Endodermal cell (in vitro differentiated cells): ENCODE measurements around the gene C19orf12. TPM values are rescaled to one million over a fixed set of nuclear protein-coding genes. Genes with fewer than 3 reads are reported as not detected.

ENCODE experiments used
- DNase-seq: peaks from one replicate; pipeline ENCODE4 v3.0.0-alpha.2; 2017
- H3K27ac ChIP-seq: 2 replicates; pipeline ENCODE4 v1.5.1; 2013; ENCODE audit warnings: mild to moderate bottlenecking, low read depth, low read length, moderate library complexity
- H3K27me3 ChIP-seq: 2 replicates; pipeline ENCODE4 v1.6.1; 2013; ENCODE audit warnings: mild to moderate bottlenecking, low read length, moderate library complexity; ENCODE audit not compliant: insufficient read depth, control insufficient read depth, poor library complexity, severe bottlenecking
- H3K36me3 ChIP-seq: 2 replicates; pipeline ENCODE4 v1.7.0; 2013; ENCODE audit warnings: mild to moderate bottlenecking, low read length, moderate library complexity; ENCODE audit not compliant: control insufficient read depth, insufficient read depth
- H3K4me1 ChIP-seq: one replicate; pipeline ENCODE4 v1.7.0; 2013; ENCODE audit warnings: low read length; ENCODE audit not compliant: control insufficient read depth, insufficient read depth
- H3K4me3 ChIP-seq: 2 replicates; pipeline ENCODE4 v1.5.1; 2013; ENCODE audit warnings: mild to moderate bottlenecking, low read length, moderate library complexity
- H3K9ac ChIP-seq: 2 replicates; pipeline ENCODE4 v1.6.1; 2013; ENCODE audit warnings: mild to moderate bottlenecking, low read length, moderate library complexity; ENCODE audit not compliant: poor library complexity, severe bottlenecking; ENCODE audit errors: extremely low read depth
- H3K9me3 ChIP-seq: 2 replicates; pipeline ENCODE4 v1.6.1; 2013; ENCODE audit warnings: mild to moderate bottlenecking, low read length, moderate library complexity; ENCODE audit not compliant: control insufficient read depth
- H3K27ac Mint-ChIP-seq: 2 replicates; pipeline ENCODE4 v1.8.0; 2020; ENCODE audit warnings: mixed read lengths
- H3K27me3 Mint-ChIP-seq: 2 replicates; pipeline ENCODE4 v1.8.0; 2021; ENCODE audit warnings: mild to moderate bottlenecking, mixed read lengths; ENCODE audit not compliant: insufficient read depth
- H3K36me3 Mint-ChIP-seq: 2 replicates; pipeline ENCODE4 v1.8.0; 2020; ENCODE audit warnings: low read depth, mixed read lengths
- H3K4me1 Mint-ChIP-seq: 2 replicates; pipeline ENCODE4 v1.8.0; 2020; ENCODE audit warnings: mixed read lengths
- H3K4me3 Mint-ChIP-seq: 2 replicates; pipeline ENCODE4 v1.8.0; 2020; ENCODE audit warnings: mild to moderate bottlenecking, moderate library complexity, mixed read lengths
- H3K9me3 Mint-ChIP-seq: 2 replicates; pipeline ENCODE4 v1.8.0; 2020; ENCODE audit warnings: mild to moderate bottlenecking, mixed read lengths
- CTCF ChIP-seq: fragments of 200-600 bp; sonication (generic); conservative IDR thresholded peaks from 2 replicates; pipeline ENCODE4 v1.5.0; 2021; ENCODE audit warnings: antibody characterized with exemption, mild to moderate bottlenecking
- WGBS, 2 experiments: methylation state at CpG; one replicate each; pipeline versions ENCODE4 v1.1.5 to v1.1.7; 2013; ENCODE audit warnings: missing lambda C conversion rate in 2 of 2, mixed read lengths in 1 of 2; ENCODE audit not compliant: insufficient coverage in 1 of 2, insufficient read length in 1 of 2; 5-methylcytosine and 5-hydroxymethylcytosine counted together
- total RNA-seq, 2 donors: library from RNA; stranded (reverse); fragmentation: NEBNext Ultra II Directional in 1 of 2; extraction: Animal tissue kit (Norgen Biotek cat#: 25700) in 1 of 2; gene quantifications; 2 replicates in 1 of 2; 3 replicates in 1 of 2; pipeline ENCODE4 v1.2.1, GENCODE V29; 2021

C19orf12 gene
- total RNA-seq, 2 donors from 2014 or later, result 18.9 to 22.9 TPM

GRCh38 chr19:29750001-29750400 is 34.9 kb upstream of the C19orf12 start:
- DNase-seq, result no peak
- no peaks in the 10 kb centered on the region for H3K4me1 ChIP-seq
- H3K9me3 Mint-ChIP-seq, result no peaks in the 10 kb centered on the region
- no peak overlapping the region for H3K4me3 ChIP-seq
- H3K27me3 ChIP-seq, result no peaks in the 10 kb centered on the region
- no peak overlapping the region for H3K4me3 Mint-ChIP-seq
- H3K4me1 Mint-ChIP-seq, result no peaks in the 10 kb centered on the region
- WGBS, 2 experiments, result 92 to 97% methylated on average over 3 to 5 of the region's 5 CpGs
- no peak overlapping the region for H3K9ac ChIP-seq
- no peaks in the 10 kb centered on the region for H3K9me3 ChIP-seq
- H3K27ac Mint-ChIP-seq, result no peak overlapping the region
- H3K36me3 ChIP-seq, result no peaks in the 10 kb centered on the region
- no peak for TF ChIP-seq CTCF
- H3K27me3 Mint-ChIP-seq, result peaks cover 2% of the 10 kb centered on the region
- H3K36me3 Mint-ChIP-seq, result no peaks in the 10 kb centered on the region
- H3K27ac ChIP-seq, result no peak overlapping the region

GRCh38 chr19:29748996-29749849 is 34.2 kb upstream of the C19orf12 start:
- 91 to 92% methylated on average over 6 to 7 of the region's 7 CpGs for WGBS, 2 experiments
- no peak for TF ChIP-seq CTCF
- H3K4me1 ChIP-seq, result no peaks in the 10 kb centered on the region
- H3K27me3 ChIP-seq, result no peaks in the 10 kb centered on the region
- no peaks in the 10 kb centered on the region for H3K36me3 Mint-ChIP-seq
- no peak overlapping the region for H3K9ac ChIP-seq
- H3K9me3 ChIP-seq, result no peaks in the 10 kb centered on the region
- no peaks in the 10 kb centered on the region for H3K4me1 Mint-ChIP-seq
- H3K4me3 Mint-ChIP-seq, result no peak overlapping the region
- no peak overlapping the region for H3K4me3 ChIP-seq
- DNase-seq, result no peak
- no peak overlapping the region for H3K27ac ChIP-seq
- no peaks in the 10 kb centered on the region for H3K36me3 ChIP-seq
- H3K27me3 Mint-ChIP-seq, result peaks cover 2% of the 10 kb centered on the region
- H3K9me3 Mint-ChIP-seq, result no peaks in the 10 kb centered on the region
- no peak overlapping the region for H3K27ac Mint-ChIP-seq

GRCh38 chr19:29745253-29745652 is 30.2 kb upstream of the C19orf12 start:
- Histone ChIP-seq H3K4me3 (no peak overlapping the region), H3K27me3 (no peaks in the 10 kb centered on the region), H3K36me3 (no peaks in the 10 kb centered on the region), H3K27ac (no peak overlapping the region), H3K4me1 (no peaks in the 10 kb centered on the region), H3K9ac (no peak overlapping the region), H3K9me3 (no peaks in the 10 kb centered on the region)
- Mint-ChIP-seq H3K36me3 (no peaks in the 10 kb centered on the region), H3K9me3 (no peaks in the 10 kb centered on the region), H3K4me3 (no peak overlapping the region), H3K27me3 (peaks cover 13% of the 10 kb centered on the region), H3K27ac (no peak overlapping the region), H3K4me1 (peaks cover 4% of the 10 kb centered on the region)
- 78 to 91% methylated on average over 4 to 6 of the region's 6 CpGs for WGBS, 2 experiments
- peak; percentile 79 for TF ChIP-seq CTCF
- peak; percentile 81 for DNase-seq
